ENCODE data around the gene SLC16A10. TPM values are rescaled to one million over a fixed set of nuclear protein-coding genes. Genes with fewer than 3 reads are reported as not detected.

SLC16A10 gene
- total and polyA plus RNA-seq, 2 of the 4 experiments (the other 2 are of a cell fraction): not detected

GRCh38 chr6:111070105-111071005 is 16.9 kb upstream of the SLC16A10 start:
- Histone ChIP-seq H3K14ac (replicated peaks; ENCODE audit: low read depth, low read length) (no peak overlapping the region), H2AK9ac (replicated peaks; ENCODE audit: low read depth, low read length, poor library complexity) (no peak overlapping the region), H4K8ac (ENCODE audit: low read depth in 2 of 2, low read length in 2 of 2) (no peak overlapping the region), H3K4ac (ENCODE audit: low read depth, low read length) (no peak overlapping the region), H4K91ac (ENCODE audit: insufficient read depth, low read depth, low read length) (no peak overlapping the region), H3K4me1 (ENCODE audit: control insufficient read depth, insufficient read depth, low read length) (no peaks in the 10 kb centered on the region), H4K5ac (ENCODE audit: low read depth, low read length) (no peak overlapping the region), H2AK5ac (ENCODE audit: low read depth, low read length) (no peak overlapping the region), H2AFZ (replicated peaks; ENCODE audit: low read length, poor library complexity) (no peak overlapping the region), H3K56ac (ENCODE audit: extremely low read depth, insufficient read depth, low read length) (no peak overlapping the region), H3K9me1 (ENCODE audit: insufficient read depth, low read length) (no peaks in the 10 kb centered on the region; the same call in 1 of the 2 replicates), H4K20me1 (ENCODE audit: insufficient read depth, low read length) (no peaks in the 10 kb centered on the region), H3K9ac (ENCODE audit: low read depth, low read length) (no peak overlapping the region), H3K27ac (ENCODE audit: insufficient read depth, low read length) (no peak overlapping the region), H3K36me3 (ENCODE audit: control insufficient read depth, insufficient read depth, low read length) (no peaks in the 10 kb centered on the region), H2BK15ac (ENCODE audit: low read depth, low read length) (no peak overlapping the region), H3K9me3 (ENCODE audit: control insufficient read depth, insufficient read depth, low read length) (no peaks in the 10 kb centered on the region), H3K23ac (ENCODE audit: low read depth, low read length) (no peak overlapping the region), H3K79me1 (ENCODE audit: low read depth in 1 of 2, low read length in 2 of 2) (no peaks in the 10 kb centered on the region), H3K27me3 (ENCODE audit: control insufficient read depth, insufficient read depth, low read length) (peaks cover 41% of the 10 kb centered on the region), H3K4me2 (ENCODE audit: low read depth, low read length) (no peak overlapping the region), H2BK120ac (ENCODE audit: low read depth, low read length) (no peak overlapping the region), H3K18ac (ENCODE audit: low read depth, low read length) (no peak overlapping the region), H2BK5ac (ENCODE audit: low read depth, low read length, poor library complexity, severe bottlenecking) (no peak overlapping the region), H3K4me3 (ENCODE audit: insufficient read depth, low read depth, low read length) (no peak overlapping the region), H2BK20ac (ENCODE audit: low read depth, low read length) (no peak overlapping the region)
- ATAC-seq (ENCODE audit: low read depth): no peak
- intact Hi-C loops (cut with micrococcal nuclease) (no loop called here), in situ Hi-C loops (cut with MboI; ENCODE audit: low sequenced_read_pairs) (no loop called here), dilution Hi-C loops (cut with HindIII; ENCODE audit: low sequenced_read_pairs, unreplicated experiment) (no loop called here)
- CTCF ChIA-PET: interaction anchor here (0.6 kb wide), 1 partner anchor 168 kb away, joined by 3 read pairs; no protein-coding TSS in a partner anchor
- whole genome bisulfite sequencing, 2 experiments (ENCODE audit: extremely low coverage in 2 of 2, insufficient read length in 1 of 2): no CpG with 5 or more reads among the region's 11 CpGs
- no TSS peak for BruUV-seq (replicated peaks)
- DNase-seq: no peak
- POLR2A ChIA-PET (ENCODE audit: unreplicated experiment): no interaction called here
- TF ChIP-seq BHLHE40 (IDR thresholded peaks at IDR 0.05; ENCODE audit: low read depth, low read length) (no peak), SMC3 (IDR thresholded peaks at IDR 0.05; ENCODE audit: low read depth, low read length) (no peak), RAD21 (IDR thresholded peaks at IDR 0.05; ENCODE audit: low read length) (no peak), NFE2L2 (IDR thresholded peaks at IDR 0.05; ENCODE audit: low read depth, low read length) (no peak), POLR2A (IDR thresholded peaks at IDR 0.05; ENCODE audit: low read depth, low read length) (no peak), RFX5 (IDR thresholded peaks at IDR 0.05; ENCODE audit: low read depth, low read length) (no peak), MAZ (IDR thresholded peaks at IDR 0.05; ENCODE audit: borderline replicate concordance, low read depth, low read length) (no peak), MXI1 (IDR thresholded peaks at IDR 0.05; ENCODE audit: borderline replicate concordance, low read depth, low read length) (no peak), ELK1 (IDR thresholded peaks at IDR 0.05; ENCODE audit: borderline replicate concordance, low read depth, low read length) (no peak), MAFK (IDR thresholded peaks at IDR 0.05; ENCODE audit: low read depth, low read length) (no peak), CHD1 (IDR thresholded peaks at IDR 0.05; ENCODE audit: low read depth, low read length) (no peak), RCOR1 (IDR thresholded peaks at IDR 0.05; ENCODE audit: insufficient replicate concordance, low read length) (no peak), CTCF (conservative IDR thresholded peaks at IDR 0.05; ENCODE audit: low read depth, low read length) (no peak), CEBPB (IDR thresholded peaks at IDR 0.05; ENCODE audit: low read depth, low read length) (no peak)
- TF ChIP-seq, protein P1, sequence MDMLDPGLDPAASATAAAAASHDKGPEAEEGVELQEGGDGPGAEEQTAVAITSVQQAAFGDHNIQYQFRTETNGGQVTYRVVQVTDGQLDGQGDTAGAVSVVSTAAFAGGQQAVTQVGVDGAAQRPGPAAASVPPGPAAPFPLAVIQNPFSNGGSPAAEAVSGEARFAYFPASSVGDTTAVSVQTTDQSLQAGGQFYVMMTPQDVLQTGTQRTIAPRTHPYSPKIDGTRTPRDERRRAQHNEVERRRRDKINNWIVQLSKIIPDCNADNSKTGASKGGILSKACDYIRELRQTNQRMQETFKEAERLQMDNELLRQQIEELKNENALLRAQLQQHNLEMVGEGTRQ (IDR thresholded peaks at IDR 0.05; ENCODE audit: low read depth, low read length): no peak
